Measurements from ENCODE around the gene OPA3. TPM values are rescaled to one million over a fixed set of nuclear protein-coding genes. Genes with fewer than 3 reads are reported as not detected.
A peak's percentile ranks its signal among the peaks of the same experiment; 100 is the strongest.

Gene OPA3
- total RNA-seq, 1 donor from 2014 or later = 14.4 TPM

GRCh38 chr19:45578861-45579260 is 5.7 kb downstream of the OPA3 start:
- Mint-ChIP-seq H3K27me3 (no peaks in the 10 kb centered on the region), H3K4me3 (ENCODE audit: low read depth) (no peak overlapping the region), H3K36me3 (ENCODE audit: insufficient read depth) (no peaks in the 10 kb centered on the region), H3K4me1 (ENCODE audit: low read depth) (peaks cover 39% of the 10 kb centered on the region), H3K9me3 (ENCODE audit: low read depth) (no peaks in the 10 kb centered on the region), H3K27ac (peak overlapping the region; percentile 41)
- DNase-seq (ENCODE audit: low spot score, unreplicated experiment) = no peak
- TF ChIP-seq CTCF (IDR thresholded peaks at IDR 0.05; ENCODE audit: unreplicated experiment) = no peak

GRCh38 chr19:45577111-45577905 is 7.3 kb downstream of the OPA3 start:
- peaks cover 32% of the 10 kb centered on the region for H3K4me1 Mint-ChIP-seq (ENCODE audit: low read depth)
- peak overlapping the region; percentile 55 for H3K4me3 Mint-ChIP-seq (ENCODE audit: low read depth)
- H3K36me3 Mint-ChIP-seq (ENCODE audit: insufficient read depth) = no peaks in the 10 kb centered on the region
- peak; percentile 30 for DNase-seq (ENCODE audit: low spot score, unreplicated experiment)
- H3K9me3 Mint-ChIP-seq (ENCODE audit: low read depth) = no peaks in the 10 kb centered on the region
- peak overlapping the region; percentile 91 for H3K27ac Mint-ChIP-seq
- no peaks in the 10 kb centered on the region for H3K27me3 Mint-ChIP-seq
- TF ChIP-seq CTCF (IDR thresholded peaks at IDR 0.05; ENCODE audit: unreplicated experiment) = no peak

GRCh38 chr19:45576682-45577081 is 7.9 kb downstream of the OPA3 start:
- Mint-ChIP-seq H3K9me3 (ENCODE audit: low read depth) (no peaks in the 10 kb centered on the region), H3K4me1 (ENCODE audit: low read depth) (peaks cover 30% of the 10 kb centered on the region), H3K27me3 (no peaks in the 10 kb centered on the region), H3K36me3 (ENCODE audit: insufficient read depth) (no peaks in the 10 kb centered on the region), H3K27ac (peak overlapping the region; percentile 91), H3K4me3 (ENCODE audit: low read depth) (peak overlapping the region; percentile 55)
- no peak for TF ChIP-seq CTCF (IDR thresholded peaks at IDR 0.05; ENCODE audit: unreplicated experiment)
- DNase-seq (ENCODE audit: low spot score, unreplicated experiment) = no peak

GRCh38 chr19:45575216-45575615 is 9.4 kb downstream of the OPA3 start:
- H3K27ac Mint-ChIP-seq = no peak overlapping the region
- H3K27me3 Mint-ChIP-seq = no peaks in the 10 kb centered on the region
- peaks cover 25% of the 10 kb centered on the region for H3K4me1 Mint-ChIP-seq (ENCODE audit: low read depth)
- H3K9me3 Mint-ChIP-seq (ENCODE audit: low read depth) = no peaks in the 10 kb centered on the region
- H3K4me3 Mint-ChIP-seq (ENCODE audit: low read depth) = no peak overlapping the region
- no peak for TF ChIP-seq CTCF (IDR thresholded peaks at IDR 0.05; ENCODE audit: unreplicated experiment)
- H3K36me3 Mint-ChIP-seq (ENCODE audit: insufficient read depth) = no peaks in the 10 kb centered on the region
- DNase-seq (ENCODE audit: low spot score, unreplicated experiment) = no peak

- H3K27me3 Mint-ChIP-seq = no peaks in the 10 kb centered on the region
- H3K4me3 Mint-ChIP-seq (ENCODE audit: low read depth) = no peak overlapping the region
- H3K9me3 Mint-ChIP-seq (ENCODE audit: low read depth) = no peaks in the 10 kb centered on the region
- H3K27ac Mint-ChIP-seq = peak overlapping the region; percentile 81
- no peak for TF ChIP-seq CTCF (IDR thresholded peaks at IDR 0.05; ENCODE audit: unreplicated experiment)
- no peak for DNase-seq (ENCODE audit: low spot score, unreplicated experiment)
- H3K4me1 Mint-ChIP-seq (ENCODE audit: low read depth) = peaks cover 25% of the 10 kb centered on the region
- H3K36me3 Mint-ChIP-seq (ENCODE audit: insufficient read depth) = no peaks in the 10 kb centered on the region
Observed at GRCh38 chr19:45574526-45574925, 10.1 kb downstream of the OPA3 start.
